Fibroblast of the conjunctiva (primary cell): Measurements from ENCODE around the gene C5AR2.
"Not testable (repeated sequence)": the region's sequence is repeated elsewhere in the genome, so short reads cannot be mapped to it uniquely, and the experiment has no call there.

ENCODE experiments used
- DNase-seq: peaks from one replicate; pipeline ENCODE4 v3.0.0-alpha.2; 2010; ENCODE audit warnings: low read depth

Gene C5AR2

GRCh38 chr19:47331931-47332547 lies at the start of gene C5AR2:
Gene C5AR2 (plus strand): TSS chr19:47332175. CDS start chr19:47340800, 8,625 bp downstream.
- no peak for DNase-seq

GRCh38 chr19:47283405-47284059 lies 48.4 kb upstream of the C5AR2 start:
- DNase-seq: no peak

GRCh38 chr19:47284324-47284899 lies 47.6 kb upstream of the C5AR2 start:
- DNase-seq: peak; percentile 48

GRCh38 chr19:47296036-47296435 lies 35.9 kb upstream of the C5AR2 start:
- DNase-seq: peak; percentile 63

- not testable (repeated sequence) for DNase-seq
These were observed 31.1 kb upstream of the C5AR2 start for GRCh38 chr19:47300867-47301266.

- DNase-seq: no peak
These were observed 29.7 kb upstream of the C5AR2 start for GRCh38 chr19:47302249-47302648.

GRCh38 chr19:47303966-47304365 lies 28.0 kb upstream of the C5AR2 start:
- no peak for DNase-seq

GRCh38 chr19:47305309-47305751 lies 26.6 kb upstream of the C5AR2 start:
- DNase-seq: peak; percentile 96

GRCh38 chr19:47306303-47306702 lies 25.7 kb upstream of the C5AR2 start:
- DNase-seq: no peak

- DNase-seq: peak; percentile 60
These were observed 22.9 kb upstream of the C5AR2 start for GRCh38 chr19:47309038-47309437.

GRCh38 chr19:47309608-47310007 lies 22.4 kb upstream of the C5AR2 start, which contains the start of gene C5AR1:
Gene C5AR1 (plus strand): TSS chr19:47309861. CDS start chr19:47309896, 35 bp downstream.
- DNase-seq: no peak

GRCh38 chr19:47310323-47310722 lies 21.7 kb upstream of the C5AR2 start:
- DNase-seq: no peak

- DNase-seq: no peak
These were observed 21.2 kb upstream of the C5AR2 start for GRCh38 chr19:47310819-47311218.

GRCh38 chr19:47312366-47313006 lies 19.5 kb upstream of the C5AR2 start:
- DNase-seq: no peak

- DNase-seq: no peak
These were observed 18.1 kb upstream of the C5AR2 start for GRCh38 chr19:47313754-47314295.

- DNase-seq: peak; percentile 95
These were observed 16.7 kb upstream of the C5AR2 start for GRCh38 chr19:47315125-47315821.

GRCh38 chr19:47316513-47316912 lies 15.5 kb upstream of the C5AR2 start:
- DNase-seq: no peak

- no peak for DNase-seq
These were observed 11.8 kb upstream of the C5AR2 start for GRCh38 chr19:47319923-47320871.

- no peak for DNase-seq
These were observed 10.3 kb upstream of the C5AR2 start for GRCh38 chr19:47321630-47322029.

GRCh38 chr19:47322058-47322457 lies 9.9 kb upstream of the C5AR2 start:
- no peak for DNase-seq

GRCh38 chr19:47323409-47323808 lies 8.6 kb upstream of the C5AR2 start:
- no peak for DNase-seq
